Tibial nerve (tissue), 4 donors: Measurements from ENCODE around the gene PTPRM. TPM values are rescaled to one million over a fixed set of nuclear protein-coding genes. Genes with fewer than 3 reads are reported as not detected.

Source experiments
- DNase-seq, 2 donors: peaks; one replicate each; pipeline ENCODE4 v3.0.0-alpha.2; 2019; ENCODE audit warnings: low spot score in 2 of 2
- H3K27ac ChIP-seq, 4 donors: fragments of 200-600 bp; sonication (generic) in 3 of 4; one replicate each; pipeline ENCODE4 v1.5.1; 2017 to 2019; ENCODE audit warnings: mild to moderate bottlenecking in 1 of 4
- H3K27me3 ChIP-seq, 2 donors: fragments of 200-600 bp; sonication (generic) in 1 of 2; one replicate each; pipeline versions ENCODE4 v1.5.1 to v1.6.0; 2017 to 2019
- H3K36me3 ChIP-seq, 3 donors: fragments of 200-600 bp; sonication (generic); one replicate each; pipeline ENCODE4 v1.5.1; 2018 to 2019
- H3K4me1 ChIP-seq, 4 donors: fragments of 200-600 bp; sonication (generic) in 3 of 4; one replicate each; pipeline ENCODE4 v1.5.1; 2017 to 2019
- H3K4me3 ChIP-seq, 4 donors: fragments of 200-600 bp; sonication (generic) in 3 of 4; one replicate each; pipeline ENCODE4 v1.5.1; 2017 to 2019; ENCODE audit warnings: mild to moderate bottlenecking in 1 of 4, moderate library complexity in 1 of 4
- H3K9me3 ChIP-seq, 4 donors: fragments of 200-600 bp; sonication (generic) in 3 of 4; one replicate each; pipeline ENCODE4 v1.5.1; 2017 to 2019
- CTCF ChIP-seq, 5 experiments: fragments of 200-600 bp in 3 of 5; fragments of 450-650 bp in 2 of 5; sonication (generic) in 3 of 5; IDR thresholded peaks; one replicate each; pipeline ENCODE4 v1.5.1; 2016 to 2019; ENCODE audit warnings: antibody characterized with exemption in 5 of 5, mild to moderate bottlenecking in 3 of 5, moderate library complexity in 2 of 5
- EP300 ChIP-seq, 2 donors: sonication (generic); formaldehyde crosslinking; IDR thresholded peaks; one replicate each; pipeline ENCODE4 v1.6.1; 2017; ENCODE audit warnings: antibody characterized with exemption in 2 of 2, mild to moderate bottlenecking in 1 of 2
- POLR2A ChIP-seq, 2 donors: fragments of 450-650 bp; IDR thresholded peaks; one replicate each; pipeline ENCODE4 v1.6.1; 2017; ENCODE audit warnings: antibody characterized with exemption in 2 of 2, mild to moderate bottlenecking in 2 of 2, moderate library complexity in 2 of 2
- WGBS, 2 donors: methylation state at CpG; one replicate each; pipeline ENCODE4 v1.1.5; 2018; 5-methylcytosine and 5-hydroxymethylcytosine counted together
- total RNA-seq, 4 donors: library from RNA; depleted of rRNA; stranded (reverse); fragments of >200 nt; gene quantifications; one replicate each; pipeline ENCODE4 v1.1.0, GENCODE V29; 2016

The PTPRM gene
- total RNA-seq, 4 donors from 2014 or later = 62.2 to 92.4 (median 80.7) TPM

DNA sequence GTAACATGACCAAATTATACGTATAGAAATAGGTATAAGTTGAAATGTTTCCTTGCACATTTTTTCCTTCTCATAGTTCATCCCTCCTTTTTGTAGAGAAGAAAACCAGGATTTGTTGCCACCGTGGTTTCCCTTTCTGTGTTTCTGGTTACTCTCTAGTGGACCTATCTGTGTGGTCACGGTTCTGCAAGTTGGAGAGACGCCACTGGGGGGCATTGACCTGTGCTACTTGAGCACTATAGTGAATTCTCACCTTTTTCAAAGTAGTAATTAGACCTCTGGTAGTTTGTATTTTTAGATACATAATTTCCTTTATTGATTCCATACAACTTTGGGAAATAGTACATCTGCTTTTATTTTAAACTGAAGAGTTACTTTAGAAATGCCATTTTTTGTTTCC is 444.8 kb downstream of the PTPRM start:
- WGBS, 2 donors = 79 to 87% methylated on average over 4 of the region's 4 CpGs

GRCh38 chr18:8018701-8019331 is 451.7 kb downstream of the PTPRM start:
- Histone ChIP-seq H3K4me1 (peaks cover 0 to 6% (median 0%) of the 10 kb centered on the region in 4 donors), H3K4me3 (no peak overlapping the region), H3K36me3 (no peaks in the 10 kb centered on the region), H3K27me3 (no peaks in the 10 kb centered on the region), H3K9me3 (no peaks in the 10 kb centered on the region), H3K27ac (no peak overlapping the region)
- TF ChIP-seq CTCF (IDR thresholded peaks at IDR 0.05) = no peak
- no peak for TF ChIP-seq EP300 (IDR thresholded peaks at IDR 0.05)
- TF ChIP-seq POLR2A (IDR thresholded peaks at IDR 0.05) = no peak
- WGBS, 2 donors = 90 to 91% methylated on average over 6 of the region's 6 CpGs
- DNase-seq = no peak

More for the DNA sequence above, 444.8 kb downstream of the PTPRM start:
- Histone ChIP-seq H3K36me3 (no peaks in the 10 kb centered on the region), H3K27me3 (no peaks in the 10 kb centered on the region), H3K4me3 (no peak overlapping the region), H3K4me1 (no peaks in the 10 kb centered on the region), H3K27ac (no peak overlapping the region), H3K9me3 (no peaks in the 10 kb centered on the region)
- no peak for TF ChIP-seq POLR2A (IDR thresholded peaks at IDR 0.05)
- no peak for TF ChIP-seq CTCF (IDR thresholded peaks at IDR 0.05)
- no peak for TF ChIP-seq EP300 (IDR thresholded peaks at IDR 0.05)
- no peak for DNase-seq

DNA sequence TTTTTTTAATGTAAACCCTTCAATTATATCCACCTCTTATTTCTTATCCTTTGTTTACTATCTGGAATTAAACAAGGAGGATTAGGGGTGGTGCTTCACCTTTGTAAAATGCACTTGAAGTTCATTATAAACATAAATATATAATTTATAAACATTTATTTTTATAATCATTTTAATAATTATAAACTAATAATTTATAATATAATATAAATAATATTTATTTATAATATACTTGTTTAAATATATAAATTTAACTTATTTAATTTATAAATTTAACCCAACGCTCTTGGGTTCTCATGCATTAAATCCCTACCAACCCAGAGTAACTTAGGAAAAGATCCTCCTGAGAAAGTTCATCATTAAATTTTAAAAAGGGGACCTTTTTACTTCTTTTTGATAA is 452.5 kb downstream of the PTPRM start:
- WGBS, 2 donors = 99 to 100% methylated on average over 1 of the region's 1 CpG
- H3K4me3 ChIP-seq = no peak overlapping the region
- DNase-seq = no peak
- no peak for TF ChIP-seq CTCF (IDR thresholded peaks at IDR 0.05)
- no peak for TF ChIP-seq EP300 (IDR thresholded peaks at IDR 0.05)
- TF ChIP-seq POLR2A (IDR thresholded peaks at IDR 0.05) = no peak
- no peaks in the 10 kb centered on the region for H3K27me3 ChIP-seq
- H3K27ac ChIP-seq = no peak overlapping the region
- no peaks in the 10 kb centered on the region for H3K9me3 ChIP-seq
- H3K36me3 ChIP-seq = no peaks in the 10 kb centered on the region
- H3K4me1 ChIP-seq = peaks cover 0 to 6% (median 0%) of the 10 kb centered on the region in 4 donors

DNA sequence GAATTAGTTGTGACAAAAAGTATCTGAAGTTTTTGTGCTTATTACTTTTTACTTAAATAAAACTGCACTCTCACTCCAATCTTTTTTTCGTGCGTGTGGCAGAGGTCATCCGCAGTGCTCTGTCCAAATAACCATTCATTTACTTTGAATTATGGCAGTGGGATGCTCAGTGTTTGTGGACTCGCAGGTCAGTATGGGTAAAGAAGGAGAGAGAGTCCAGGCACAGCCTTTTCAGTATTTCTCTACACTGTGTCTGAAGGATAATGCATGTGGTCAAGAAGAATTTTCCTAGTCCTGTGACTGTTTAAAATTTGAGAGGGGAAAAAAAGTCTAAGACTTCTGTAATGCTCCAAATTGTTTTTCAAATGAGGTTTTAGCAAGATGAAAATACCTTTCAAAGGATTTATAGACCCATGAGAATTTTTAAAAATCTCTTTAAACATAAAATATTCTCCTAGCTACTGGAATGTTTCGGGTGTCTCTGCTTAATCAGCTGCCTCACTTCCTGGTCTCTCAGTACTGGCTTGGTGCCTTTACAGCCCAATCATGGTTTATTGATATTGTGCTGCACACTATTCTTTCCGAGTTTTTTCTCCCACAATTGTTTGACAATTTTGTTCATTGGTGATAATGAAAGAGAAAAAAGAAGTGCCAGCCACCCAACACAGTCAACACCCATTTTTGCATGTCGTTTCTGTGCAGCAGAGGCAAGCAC is 453.2 kb downstream of the PTPRM start:
- Histone ChIP-seq H3K36me3 (no peaks in the 10 kb centered on the region), H3K9me3 (no peaks in the 10 kb centered on the region), H3K27ac (no peak overlapping the region), H3K4me1 (peaks cover 0 to 6% (median 0%) of the 10 kb centered on the region in 4 donors), H3K27me3 (no peaks in the 10 kb centered on the region), H3K4me3 (no peak overlapping the region)
- TF ChIP-seq EP300 (IDR thresholded peaks at IDR 0.05) (no peak), POLR2A (IDR thresholded peaks at IDR 0.05) (no peak), CTCF (IDR thresholded peaks at IDR 0.05) (no peak)
- WGBS, 2 donors = 58% methylated on average over 7 of the region's 7 CpGs
- DNase-seq = no peak

DNA sequence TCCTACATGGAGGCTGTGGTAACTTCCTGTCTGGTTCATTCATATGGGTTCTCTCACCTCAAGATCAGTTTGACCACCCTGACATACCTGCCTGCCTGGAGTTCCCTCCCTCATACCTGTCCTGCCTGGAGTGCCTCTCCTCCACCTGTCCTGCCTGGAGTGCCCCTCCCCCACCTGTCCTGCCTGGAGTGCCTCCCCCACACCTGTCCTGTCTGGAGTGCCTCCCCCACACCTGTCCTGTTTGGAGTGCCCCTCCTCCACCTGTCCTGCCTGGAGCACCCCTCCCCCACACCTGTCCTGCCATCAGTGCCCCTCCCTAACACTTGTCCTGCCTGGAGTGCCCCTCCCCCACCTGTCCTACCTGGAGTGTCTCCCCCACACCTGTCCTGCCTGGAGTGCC is 461.9 kb downstream of the PTPRM start:
- H3K4me1 ChIP-seq = no peaks in the 10 kb centered on the region
- H3K27me3 ChIP-seq = no peaks in the 10 kb centered on the region
- DNase-seq = no peak
- no peaks in the 10 kb centered on the region for H3K36me3 ChIP-seq
- no peaks in the 10 kb centered on the region for H3K9me3 ChIP-seq
- H3K4me3 ChIP-seq = no peak overlapping the region
- TF ChIP-seq CTCF (IDR thresholded peaks at IDR 0.05) (no peak), EP300 (IDR thresholded peaks at IDR 0.05) (no peak), POLR2A (IDR thresholded peaks at IDR 0.05) (no peak)
- H3K27ac ChIP-seq = no peak overlapping the region
